Mesendoderm (in vitro differentiated cells): Measurements from ENCODE around the gene GOLM1.
A peak's percentile ranks its signal among the peaks of the same experiment; 100 is the strongest.

Experiments used
- DNase-seq: peaks from one replicate; pipeline ENCODE4 v3.0.0; 2013
- H2AK5ac ChIP-seq: 2 replicates; pipeline ENCODE4 v1.6.1; 2013; ENCODE audit warnings: low read length, inconsistent platforms
- H2BK120ac ChIP-seq: 2 replicates; pipeline ENCODE4 v1.6.1; 2013; ENCODE audit warnings: low read depth, mild to moderate bottlenecking, low read length, moderate library complexity, mixed read lengths
- H2BK15ac ChIP-seq: replicated peaks from 2 replicates; pipeline ENCODE4 v1.6.1; 2013; ENCODE audit warnings: low read depth, mild to moderate bottlenecking, moderate library complexity
- H2BK5ac ChIP-seq: 2 replicates; pipeline ENCODE4 v1.6.1; 2013; ENCODE audit warnings: low read length, inconsistent platforms
- H3K18ac ChIP-seq: 2 replicates; pipeline ENCODE4 v1.6.1; 2013; ENCODE audit warnings: mild to moderate bottlenecking, low read length, mixed read lengths
- H3K23ac ChIP-seq: one replicate; pipeline ENCODE4 v1.6.1; 2013; ENCODE audit warnings: low read length
- H3K27ac ChIP-seq: 2 replicates; pipeline ENCODE4 v1.5.1; 2013; ENCODE audit warnings: low read depth, mild to moderate bottlenecking, inconsistent platforms, low read length, moderate library complexity
- H3K27me3 ChIP-seq: 2 replicates; pipeline ENCODE4 v1.6.1; 2013; ENCODE audit warnings: low read length, control low read depth, mild to moderate bottlenecking, inconsistent platforms; ENCODE audit not compliant: insufficient read depth, poor library complexity
- H3K36me3 ChIP-seq: 2 replicates; pipeline ENCODE4 v1.6.1; 2013; ENCODE audit warnings: low read length, inconsistent platforms; ENCODE audit not compliant: control insufficient read depth, insufficient read depth
- H3K4ac ChIP-seq: one replicate; pipeline ENCODE4 v1.6.1; 2013; ENCODE audit warnings: low read depth, mild to moderate bottlenecking, low read length, moderate library complexity
- H3K4me1 ChIP-seq: 2 replicates; pipeline ENCODE4 v1.6.1; 2013; ENCODE audit warnings: low read depth, low read length, inconsistent platforms; ENCODE audit not compliant: control insufficient read depth
- H3K4me2 ChIP-seq: 2 replicates; pipeline ENCODE4 v1.6.1; 2013; ENCODE audit warnings: low read length
- H3K4me3 ChIP-seq: 2 replicates; pipeline ENCODE4 v1.5.1; 2013; ENCODE audit warnings: mild to moderate bottlenecking, low read length
- H3K56ac ChIP-seq: one replicate; pipeline ENCODE4 v1.6.1; 2013; ENCODE audit warnings: low read length
- H3K79me1 ChIP-seq: 2 replicates; pipeline ENCODE4 v1.6.1; 2013; ENCODE audit warnings: low read length, inconsistent platforms
- H3K79me2 ChIP-seq: 2 replicates; pipeline ENCODE4 v1.6.1; 2013; ENCODE audit warnings: mild to moderate bottlenecking, low read length; ENCODE audit not compliant: control insufficient read depth, insufficient read depth
- H3K9ac ChIP-seq: 2 replicates; pipeline ENCODE4 v1.6.1; 2013; ENCODE audit warnings: low read length, inconsistent platforms
- H4K5ac ChIP-seq: one replicate; pipeline ENCODE4 v1.6.1; 2013; ENCODE audit warnings: low read length
- H4K8ac ChIP-seq: one replicate; pipeline ENCODE4 v1.6.1; 2013; ENCODE audit warnings: low read depth, mild to moderate bottlenecking, control low read depth, low read length, moderate library complexity
- WGBS: extraction: QIAGEN DNeasy Blood & Tissue Kit; methylation state at CpG from one replicate; pipeline ENCODE4 v1.1.7; 2013; ENCODE audit warnings: low lambda C conversion rate, missing lambda C conversion rate; ENCODE audit not compliant: insufficient coverage; ENCODE audit errors: extremely low coverage; 5-methylcytosine and 5-hydroxymethylcytosine counted together

The GOLM1 gene

DNA sequence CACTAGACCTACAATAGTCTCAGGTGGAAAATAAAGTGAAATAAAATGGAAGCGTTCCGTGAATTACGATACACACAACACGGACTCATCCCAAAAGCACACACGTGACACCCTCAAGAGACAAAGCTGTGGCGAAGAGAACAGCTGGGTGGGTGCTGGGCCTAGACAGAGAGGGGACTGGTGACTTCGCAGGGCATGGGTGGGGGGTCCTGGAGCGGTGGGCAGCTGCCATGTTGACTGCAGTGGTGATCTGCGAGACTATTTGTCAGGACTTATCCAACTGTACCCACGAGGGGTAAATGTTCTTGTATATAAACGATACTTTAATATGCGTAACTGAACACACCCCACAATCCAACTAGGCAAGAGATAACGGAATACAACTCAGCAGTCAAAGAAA is 52.0 kb downstream of the GOLM1 start:
- no peak overlapping the region for H3K23ac ChIP-seq
- no peak overlapping the region for H2AK5ac ChIP-seq
- H3K4me3 ChIP-seq, result no peak overlapping the region
- H3K27ac ChIP-seq, result no peak overlapping the region
- no peaks in the 10 kb centered on the region for H3K79me2 ChIP-seq
- no peak overlapping the region for H4K8ac ChIP-seq
- no peak overlapping the region for H2BK5ac ChIP-seq
- no CpG with 5 or more reads among the region's 13 CpGs for WGBS
- no peak overlapping the region for H2BK120ac ChIP-seq
- no peak overlapping the region for H3K18ac ChIP-seq
- H3K9ac ChIP-seq, result no peak overlapping the region
- H3K4ac ChIP-seq, result no peak overlapping the region
- no peak overlapping the region for H3K56ac ChIP-seq
- H3K79me1 ChIP-seq, result no peaks in the 10 kb centered on the region
- no peaks in the 10 kb centered on the region for H3K36me3 ChIP-seq
- no peaks in the 10 kb centered on the region for H3K4me1 ChIP-seq
- no peak for DNase-seq
- no peaks in the 10 kb centered on the region for H3K27me3 ChIP-seq
- no peak overlapping the region for H4K5ac ChIP-seq
- H3K4me2 ChIP-seq, result no peak overlapping the region
- H2BK15ac ChIP-seq, result no peak overlapping the region

GRCh38 chr9:86046930-86047341 is 52.4 kb downstream of the GOLM1 start:
- no CpG with 5 or more reads among the region's 8 CpGs for WGBS
- H2BK15ac ChIP-seq, result no peak overlapping the region
- H3K79me2 ChIP-seq, result no peaks in the 10 kb centered on the region
- H3K18ac ChIP-seq, result no peak overlapping the region
- H3K27ac ChIP-seq, result no peak overlapping the region
- H3K23ac ChIP-seq, result no peak overlapping the region
- H3K36me3 ChIP-seq, result no peaks in the 10 kb centered on the region
- H2BK5ac ChIP-seq, result no peak overlapping the region
- no peak overlapping the region for H3K9ac ChIP-seq
- H3K4me3 ChIP-seq, result no peak overlapping the region
- no peak overlapping the region for H4K5ac ChIP-seq
- no peak overlapping the region for H3K56ac ChIP-seq
- DNase-seq, result no peak
- H3K79me1 ChIP-seq, result no peaks in the 10 kb centered on the region
- H4K8ac ChIP-seq, result no peak overlapping the region
- no peak overlapping the region for H2BK120ac ChIP-seq
- no peak overlapping the region for H3K4me2 ChIP-seq
- no peaks in the 10 kb centered on the region for H3K4me1 ChIP-seq
- no peaks in the 10 kb centered on the region for H3K27me3 ChIP-seq
- no peak overlapping the region for H3K4ac ChIP-seq
- no peak overlapping the region for H2AK5ac ChIP-seq

GRCh38 chr9:86046071-86046636 is 53.2 kb downstream of the GOLM1 start:
- no peaks in the 10 kb centered on the region for H3K27me3 ChIP-seq
- H3K4me1 ChIP-seq, result no peaks in the 10 kb centered on the region
- H2BK15ac ChIP-seq, result no peak overlapping the region
- H3K9ac ChIP-seq, result no peak overlapping the region
- no peak overlapping the region for H3K4ac ChIP-seq
- no CpG with 5 or more reads among the region's 14 CpGs for WGBS
- H3K23ac ChIP-seq, result no peak overlapping the region
- H4K8ac ChIP-seq, result no peak overlapping the region
- no peak for DNase-seq
- no peak overlapping the region for H3K27ac ChIP-seq
- no peaks in the 10 kb centered on the region for H3K79me2 ChIP-seq
- no peak overlapping the region for H3K4me3 ChIP-seq
- no peak overlapping the region for H3K18ac ChIP-seq
- H2AK5ac ChIP-seq, result no peak overlapping the region
- no peak overlapping the region for H3K4me2 ChIP-seq
- H3K79me1 ChIP-seq, result no peaks in the 10 kb centered on the region
- H3K56ac ChIP-seq, result no peak overlapping the region
- no peak overlapping the region for H4K5ac ChIP-seq
- no peak overlapping the region for H2BK5ac ChIP-seq
- no peak overlapping the region for H2BK120ac ChIP-seq
- H3K36me3 ChIP-seq, result no peaks in the 10 kb centered on the region

DNA sequence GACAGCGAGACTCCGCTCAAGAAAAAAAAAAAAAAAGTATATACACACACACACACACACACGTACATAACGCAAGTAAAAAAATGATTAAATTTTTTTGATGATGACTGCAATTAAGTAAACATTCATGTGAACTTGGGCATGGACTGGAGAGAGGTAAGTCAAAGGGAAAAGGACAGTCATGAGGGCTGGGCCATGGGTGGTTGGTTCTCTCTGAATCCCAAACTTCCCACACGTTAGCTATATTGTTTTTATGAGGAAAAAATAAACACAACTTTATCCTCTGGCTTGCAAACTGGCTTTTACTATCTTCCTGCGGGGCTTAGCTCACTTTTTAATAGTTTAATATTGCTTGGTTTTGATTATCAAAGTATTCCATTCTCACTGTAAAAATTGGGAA is 53.7 kb downstream of the GOLM1 start:
- H2AK5ac ChIP-seq, result no peak overlapping the region
- no peak overlapping the region for H4K8ac ChIP-seq
- H3K27me3 ChIP-seq, result no peaks in the 10 kb centered on the region
- no peak overlapping the region for H3K4me3 ChIP-seq
- no peak overlapping the region for H3K18ac ChIP-seq
- no peak overlapping the region for H3K4ac ChIP-seq
- no peak overlapping the region for H3K27ac ChIP-seq
- no CpG with 5 or more reads among the region's 6 CpGs for WGBS
- H3K9ac ChIP-seq, result no peak overlapping the region
- no peak overlapping the region for H3K23ac ChIP-seq
- no peak overlapping the region for H2BK120ac ChIP-seq
- H3K4me1 ChIP-seq, result no peaks in the 10 kb centered on the region
- H4K5ac ChIP-seq, result no peak overlapping the region
- H3K36me3 ChIP-seq, result no peaks in the 10 kb centered on the region
- H2BK5ac ChIP-seq, result no peak overlapping the region
- H3K79me1 ChIP-seq, result no peaks in the 10 kb centered on the region
- no peak for DNase-seq
- H3K56ac ChIP-seq, result no peak overlapping the region
- no peak overlapping the region for H3K4me2 ChIP-seq
- H3K79me2 ChIP-seq, result no peaks in the 10 kb centered on the region
- no peak overlapping the region for H2BK15ac ChIP-seq

GRCh38 chr9:86043999-86044398 is 55.4 kb downstream of the GOLM1 start:
- Histone ChIP-seq H4K5ac (no peak overlapping the region), H3K4me3 (no peak overlapping the region), H3K36me3 (no peaks in the 10 kb centered on the region), H2BK15ac (no peak overlapping the region), H2BK5ac (no peak overlapping the region), H3K9ac (no peak overlapping the region), H2BK120ac (no peak overlapping the region), H3K27ac (no peak overlapping the region), H3K4me2 (no peak overlapping the region), H4K8ac (no peak overlapping the region), H3K79me1 (no peaks in the 10 kb centered on the region), H2AK5ac (no peak overlapping the region), H3K56ac (no peak overlapping the region), H3K4me1 (no peaks in the 10 kb centered on the region), H3K23ac (no peak overlapping the region), H3K18ac (no peak overlapping the region), H3K27me3 (no peaks in the 10 kb centered on the region), H3K4ac (no peak overlapping the region), H3K79me2 (no peaks in the 10 kb centered on the region)
- WGBS, result no CpG with 5 or more reads among the region's 4 CpGs
- peak; percentile 78 for DNase-seq

- Histone ChIP-seq H3K27ac (no peak overlapping the region), H2BK120ac (no peak overlapping the region), H2BK15ac (no peak overlapping the region), H2AK5ac (no peak overlapping the region), H3K4me3 (no peak overlapping the region), H3K36me3 (no peaks in the 10 kb centered on the region), H3K79me1 (no peaks in the 10 kb centered on the region), H3K56ac (no peak overlapping the region), H3K4me2 (no peak overlapping the region), H2BK5ac (no peak overlapping the region), H4K5ac (no peak overlapping the region), H3K18ac (no peak overlapping the region), H3K9ac (no peak overlapping the region), H3K79me2 (no peaks in the 10 kb centered on the region), H3K27me3 (no peaks in the 10 kb centered on the region), H4K8ac (no peak overlapping the region), H3K23ac (no peak overlapping the region), H3K4me1 (no peaks in the 10 kb centered on the region), H3K4ac (no peak overlapping the region)
- no CpG with 5 or more reads among the region's 5 CpGs for WGBS
- no peak for DNase-seq
Observed at GRCh38 chr9:86043586-86043985, 55.8 kb downstream of the GOLM1 start.
